Right forelimb (tissue), 1 donor: ENCODE results near the gene GSKIP.

Experiments
- DNase-seq: peaks from one replicate; pipeline ENCODE4 v3.0.0-alpha.2; 2018

The GSKIP gene

DNA sequence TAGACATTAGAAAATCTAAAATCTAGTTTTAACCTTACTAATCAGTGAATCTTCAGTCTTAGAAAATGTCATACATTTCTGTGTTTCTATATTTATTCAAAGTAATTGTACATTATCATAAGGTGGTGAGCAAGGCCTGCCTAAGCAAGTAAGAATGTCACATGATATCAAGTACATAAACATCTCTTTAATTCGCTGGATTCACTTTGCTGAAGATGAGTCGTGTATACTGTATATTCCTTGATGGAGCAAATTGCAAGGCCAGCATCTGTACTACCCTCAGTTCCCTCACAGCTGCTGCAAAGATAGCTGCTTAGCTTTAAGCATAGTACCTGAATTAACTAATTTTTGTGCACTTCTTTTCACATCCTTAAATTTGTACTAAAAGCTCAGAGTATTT lies 20.1 kb downstream of the GSKIP start:
- no peak for DNase-seq

DNA sequence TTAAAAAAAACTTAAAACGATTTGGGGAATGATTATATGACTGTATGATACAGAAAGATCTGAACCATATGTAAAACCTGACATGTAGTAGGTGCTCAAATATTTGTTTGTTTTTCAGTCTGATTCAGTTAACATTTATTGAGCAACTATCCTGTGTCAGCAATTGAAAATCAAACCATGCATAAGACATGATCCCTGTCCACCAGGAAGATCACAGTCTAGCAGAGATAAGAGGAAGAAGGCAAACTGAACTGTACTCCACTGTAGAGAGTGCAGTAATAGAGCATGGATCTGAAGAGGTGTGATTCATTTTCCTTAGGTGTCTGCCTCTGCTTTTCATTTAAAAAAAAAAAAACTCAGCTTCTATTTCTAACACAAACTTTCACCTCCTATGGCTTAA lies 20.7 kb downstream of the GSKIP start:
- no peak for DNase-seq

DNA sequence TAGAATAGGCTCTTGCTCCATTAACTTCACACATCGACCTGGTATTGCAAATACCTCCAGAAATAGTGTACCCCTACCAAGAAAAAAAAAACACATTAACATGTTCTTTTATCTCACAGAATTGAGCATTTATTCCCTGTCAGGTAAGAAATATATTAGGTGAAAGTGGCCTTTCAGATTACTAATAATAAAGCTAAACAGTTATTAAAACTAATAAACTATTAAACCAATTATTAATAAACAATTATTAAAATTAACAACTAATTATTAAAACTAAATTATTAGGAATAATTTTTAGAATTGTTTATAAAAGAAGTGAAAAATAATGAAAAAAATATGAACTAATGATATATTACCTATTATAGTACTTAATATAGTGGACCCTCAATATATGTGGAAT lies 21.4 kb downstream of the GSKIP start:
- DNase-seq, result no peak

DNA sequence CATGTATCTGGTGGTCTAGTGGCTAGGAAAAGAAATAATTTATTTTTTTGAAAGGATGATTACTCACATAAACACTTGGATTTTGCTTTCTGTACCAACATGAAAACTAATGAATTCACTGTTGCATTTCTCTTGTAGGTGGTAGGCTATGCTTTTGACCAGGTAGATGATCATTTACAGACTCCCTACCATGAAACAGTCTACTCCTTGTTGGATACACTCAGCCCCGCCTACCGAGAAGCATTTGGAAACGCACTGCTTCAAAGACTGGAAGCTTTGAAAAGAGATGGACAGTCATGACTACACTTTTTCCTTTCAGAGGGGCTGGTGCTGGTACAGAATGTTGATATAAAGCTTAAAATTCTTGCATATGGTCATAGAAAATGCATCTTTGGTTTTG lies 22.1 kb downstream of the GSKIP start:
- DNase-seq, result no peak

DNA sequence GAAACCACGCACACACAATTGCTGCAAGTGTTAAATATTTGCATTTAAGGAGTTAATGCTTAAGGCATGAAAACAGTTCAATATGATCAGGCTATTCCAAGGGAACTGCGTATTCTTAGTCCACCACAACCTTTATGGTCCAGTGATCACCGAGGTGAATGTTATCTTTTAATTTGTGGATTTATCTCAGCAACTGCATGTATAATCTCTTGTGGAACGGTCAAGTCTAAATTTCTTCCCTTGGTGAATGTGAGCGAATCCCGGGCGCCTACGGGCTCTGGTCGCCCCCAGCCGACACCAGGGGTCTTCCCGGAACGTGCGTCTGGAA lies 27.6 kb downstream of the GSKIP start:
- DNase-seq, result no peak

DNA sequence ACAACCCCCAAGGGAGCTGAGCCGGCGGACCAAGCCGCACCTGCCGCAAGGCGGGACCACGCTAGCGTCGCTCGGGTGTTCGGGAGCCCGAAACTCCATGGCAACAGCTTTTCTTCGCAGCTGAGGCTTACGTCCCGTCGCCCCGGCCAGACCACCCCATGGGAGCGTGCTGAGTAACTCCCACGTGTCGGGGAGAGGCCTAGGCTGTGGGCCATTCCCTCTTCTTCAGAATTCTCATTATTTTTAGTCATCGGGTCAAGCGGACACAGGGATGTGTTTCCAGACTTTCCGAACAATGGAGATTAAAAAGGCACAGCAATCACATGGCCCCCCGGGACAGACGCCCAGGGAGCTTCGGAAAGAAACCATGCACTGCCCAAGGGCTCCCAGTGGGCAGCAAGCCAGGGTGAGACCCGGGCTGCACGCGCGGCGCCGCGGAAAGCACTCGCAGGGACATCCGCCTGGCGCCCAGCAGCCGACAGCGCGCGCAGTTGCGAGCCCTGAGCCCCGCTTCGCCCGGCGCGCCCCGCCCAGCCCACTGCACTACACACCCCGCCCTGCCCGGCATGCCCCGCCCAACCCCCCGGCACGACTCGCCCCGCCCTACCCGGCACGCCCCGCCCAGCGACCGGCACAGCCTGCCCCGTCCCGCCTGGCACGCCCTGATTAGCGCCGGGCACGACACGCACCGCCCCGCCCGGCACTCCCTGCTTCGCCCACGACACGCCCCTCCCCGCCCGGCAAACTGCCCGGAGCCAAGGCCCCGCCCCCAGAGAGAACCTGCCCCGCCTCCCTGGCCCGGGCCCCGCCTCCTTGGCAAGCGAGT lies 28.2 kb downstream of the GSKIP start:
- DNase-seq, result peak; percentile 96

DNA sequence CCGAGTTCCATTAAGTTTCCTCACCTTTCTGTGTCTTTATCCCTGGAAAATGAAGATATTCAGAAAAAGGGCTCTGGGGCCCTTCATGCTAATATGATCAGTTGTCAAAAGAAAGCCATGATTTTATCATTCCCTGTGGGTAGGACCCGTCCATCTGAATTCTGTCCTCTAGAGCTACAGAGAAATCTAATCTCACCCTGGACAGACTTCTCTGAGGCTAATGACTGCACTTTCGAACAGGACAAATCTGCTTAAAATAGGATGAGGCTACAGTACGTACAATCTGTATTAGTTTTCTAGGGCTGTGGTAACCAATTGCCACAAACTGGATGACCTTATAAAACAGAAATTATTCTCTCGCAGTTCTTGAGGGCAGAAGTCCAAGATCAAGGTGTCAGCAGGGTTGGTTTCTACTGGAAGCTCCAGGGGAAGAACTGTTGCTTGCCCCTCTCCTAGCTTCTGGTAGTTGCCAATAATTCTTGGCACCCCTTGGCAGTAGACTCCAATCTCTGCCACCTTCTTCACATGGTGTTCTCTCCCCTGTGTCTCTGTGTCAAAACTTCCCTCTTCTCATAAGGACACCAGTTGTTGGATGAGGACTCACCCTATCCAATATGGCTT lies 29.9 kb downstream of the GSKIP start:
- no peak for DNase-seq

DNA sequence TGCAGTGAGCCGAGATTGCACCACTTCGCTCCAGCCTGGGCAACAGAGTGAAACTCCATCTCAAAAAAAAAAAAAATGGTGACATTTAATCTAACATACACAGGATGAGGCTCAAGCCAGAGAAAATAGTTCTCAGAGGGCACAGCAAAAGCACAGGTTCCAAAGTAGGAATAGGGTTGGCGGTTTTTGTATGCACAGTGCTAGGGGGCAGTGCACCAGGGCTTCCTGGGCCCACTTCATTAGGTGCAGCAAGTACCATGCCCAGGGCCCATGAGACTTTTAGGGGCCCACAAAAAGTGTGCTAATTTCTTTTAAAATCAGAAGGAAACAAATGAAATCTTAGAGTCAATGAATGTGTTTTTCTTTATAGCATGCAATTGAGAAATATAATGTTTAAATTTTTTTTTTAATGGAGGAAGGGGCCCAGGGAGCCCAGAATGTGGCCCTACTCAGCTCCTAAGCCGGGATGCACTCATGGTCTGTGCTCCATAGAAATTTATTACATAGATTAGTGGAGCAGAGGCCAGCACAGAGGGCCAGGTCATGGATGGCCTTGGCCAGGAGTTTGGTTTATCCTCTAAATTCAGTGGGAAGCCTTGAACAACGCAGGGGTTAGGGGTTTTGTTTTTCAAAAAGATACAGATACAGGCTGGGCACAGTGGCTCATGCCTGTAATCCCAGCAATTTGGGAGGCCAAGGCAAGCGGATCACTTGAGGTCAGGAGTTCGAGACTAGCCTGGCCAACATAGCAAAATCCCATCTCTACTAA lies 30.9 kb downstream of the GSKIP start:
- DNase-seq, result no peak

DNA sequence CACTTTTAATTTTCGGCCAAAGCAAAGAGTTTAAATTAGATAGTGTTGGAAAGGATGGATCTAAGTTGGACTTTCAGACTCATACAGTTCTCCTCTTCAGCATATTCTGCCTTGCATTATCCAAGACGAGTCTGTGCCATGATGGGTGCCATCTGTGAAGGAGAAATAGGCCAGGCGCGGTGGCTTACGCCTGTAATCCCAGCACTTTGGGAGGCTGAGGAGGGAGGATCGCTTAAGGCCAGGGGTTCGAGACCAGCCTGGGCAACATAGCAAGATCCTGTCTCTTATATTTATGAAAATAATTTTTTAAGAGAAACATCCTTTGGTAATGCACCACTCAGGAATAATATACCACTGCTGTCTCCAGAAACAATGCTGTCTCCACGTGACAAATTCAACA lies 35.1 kb downstream of the GSKIP start:
- DNase-seq, result no peak

DNA sequence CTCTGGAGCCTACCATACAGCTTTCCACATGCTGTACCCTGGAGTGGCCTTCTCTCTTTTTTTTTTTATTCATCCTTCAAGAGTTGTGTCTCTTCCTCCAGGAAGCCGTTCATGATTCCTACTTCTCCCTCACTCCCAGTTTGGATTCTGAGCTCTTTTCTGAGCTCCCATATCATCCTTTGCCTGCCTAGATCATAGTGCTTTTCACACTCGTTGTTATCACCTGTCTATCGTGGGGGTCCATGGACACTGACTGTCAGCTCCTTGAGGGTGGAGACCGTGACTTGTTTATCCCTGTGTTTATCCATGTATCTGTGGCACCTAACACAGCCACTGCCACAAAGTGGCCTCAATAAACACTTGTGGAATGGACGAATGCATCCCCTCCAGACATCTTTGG lies 35.6 kb downstream of the GSKIP start:
- no peak for DNase-seq

DNA sequence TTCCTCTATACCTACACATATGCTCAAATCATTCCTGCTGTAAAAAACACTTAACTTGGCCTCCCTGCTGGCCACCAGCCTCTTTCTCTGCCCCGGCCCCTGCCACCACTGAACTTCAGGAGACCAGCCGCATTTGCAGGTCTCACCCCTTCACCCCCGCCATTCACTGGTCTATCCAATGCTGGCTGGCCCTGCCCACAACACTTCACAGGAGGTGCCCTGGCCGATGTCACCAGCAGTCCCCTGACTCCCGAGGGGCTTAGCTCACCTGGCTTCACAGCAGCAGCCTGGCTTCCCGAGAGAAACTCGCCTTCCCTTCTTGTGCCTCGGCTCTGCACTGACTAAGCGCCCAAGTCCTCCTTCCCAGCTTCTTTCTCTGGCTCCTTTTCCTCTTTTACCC lies 36.1 kb downstream of the GSKIP start:
- no peak for DNase-seq

DNA sequence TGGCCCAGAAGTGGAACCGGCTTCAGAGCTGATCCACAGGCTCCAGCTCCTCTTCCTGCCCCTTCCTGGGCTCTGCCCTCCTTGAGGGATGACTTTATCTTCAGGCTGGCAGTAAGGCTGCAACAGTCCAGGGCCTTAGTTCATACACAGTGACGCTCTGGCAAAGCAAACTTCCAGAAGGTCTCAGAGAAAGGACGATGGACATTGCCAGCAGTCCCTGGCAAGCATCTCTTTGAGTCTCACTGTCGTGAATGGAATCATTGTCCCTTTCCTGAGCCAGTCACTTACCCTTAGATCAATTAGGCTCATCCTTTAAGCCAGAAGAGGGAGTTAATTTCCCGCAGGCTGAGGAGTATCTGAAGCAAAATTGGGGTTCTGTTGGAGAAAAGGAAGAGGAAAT lies 37.2 kb downstream of the GSKIP start:
- no peak for DNase-seq

DNA sequence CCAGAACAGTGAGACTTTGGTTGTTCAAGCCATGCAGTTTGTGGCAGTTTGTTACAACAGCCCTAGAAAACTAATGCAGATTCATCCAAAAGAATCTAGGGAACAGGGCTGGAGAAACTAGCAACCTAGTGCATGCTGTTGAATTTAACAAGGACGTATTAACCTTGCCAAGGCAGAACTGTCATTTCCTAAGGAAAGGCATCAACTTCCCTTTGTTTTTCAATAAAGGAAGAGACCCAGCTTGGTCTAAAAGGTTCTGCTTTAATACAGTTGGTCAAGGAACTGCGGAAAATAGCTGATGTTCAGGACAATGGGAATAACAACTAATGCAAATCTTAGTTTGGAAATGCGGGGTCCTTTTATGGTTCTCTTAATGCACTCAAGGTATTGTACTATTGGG lies 40.1 kb downstream of the GSKIP start:
- DNase-seq, result no peak

DNA sequence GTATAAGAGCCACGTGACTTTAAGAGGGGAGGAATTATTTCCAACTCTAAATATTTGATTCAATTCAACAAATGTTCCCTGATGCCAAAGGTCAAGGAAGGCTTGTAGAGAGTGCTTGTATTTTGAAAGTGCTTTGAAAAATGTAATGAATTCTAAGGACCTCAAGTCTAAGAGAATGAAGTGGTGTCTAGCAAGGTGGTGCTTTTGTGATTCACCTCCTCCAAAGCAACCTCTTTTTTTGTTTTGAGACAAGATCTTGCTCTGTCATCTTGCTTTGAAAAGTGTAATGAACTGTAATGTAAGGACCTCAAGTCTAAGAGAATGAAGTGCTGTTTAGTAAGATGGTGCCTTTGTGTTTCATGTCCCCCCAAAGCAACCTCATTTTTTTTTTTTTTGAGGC lies 42.4 kb downstream of the GSKIP start:
- no peak for DNase-seq

DNA sequence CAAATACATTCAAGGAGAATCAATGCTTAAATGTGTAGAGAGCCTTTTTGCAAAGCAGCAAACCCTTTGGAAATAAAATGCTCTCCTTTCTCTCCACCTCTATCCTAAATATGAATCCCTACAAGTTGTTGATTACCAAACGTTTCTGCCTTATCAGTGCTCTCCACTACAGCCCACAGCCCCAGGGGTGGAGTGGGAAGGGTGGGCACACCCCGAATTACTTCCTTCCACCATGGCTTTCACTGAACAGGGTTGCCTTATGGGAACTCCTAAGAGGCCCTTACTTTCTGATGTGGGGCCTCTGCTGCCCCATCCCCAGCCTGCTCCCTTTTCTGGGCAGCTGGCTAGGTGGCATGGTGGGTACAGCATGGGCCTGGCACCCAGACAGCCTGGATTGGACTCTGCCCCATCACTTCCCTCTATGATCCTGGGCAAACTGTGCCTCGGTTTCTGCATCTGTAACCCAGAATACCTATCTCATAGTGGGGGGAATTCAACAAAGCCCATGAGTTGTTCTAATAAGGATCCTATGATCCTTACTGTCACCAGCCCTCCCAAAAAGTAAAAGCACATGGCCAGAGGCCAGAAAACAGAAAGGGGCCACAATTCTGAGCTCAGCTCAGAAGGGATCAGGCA lies 44.7 kb downstream of the GSKIP start:
- no peak for DNase-seq

DNA sequence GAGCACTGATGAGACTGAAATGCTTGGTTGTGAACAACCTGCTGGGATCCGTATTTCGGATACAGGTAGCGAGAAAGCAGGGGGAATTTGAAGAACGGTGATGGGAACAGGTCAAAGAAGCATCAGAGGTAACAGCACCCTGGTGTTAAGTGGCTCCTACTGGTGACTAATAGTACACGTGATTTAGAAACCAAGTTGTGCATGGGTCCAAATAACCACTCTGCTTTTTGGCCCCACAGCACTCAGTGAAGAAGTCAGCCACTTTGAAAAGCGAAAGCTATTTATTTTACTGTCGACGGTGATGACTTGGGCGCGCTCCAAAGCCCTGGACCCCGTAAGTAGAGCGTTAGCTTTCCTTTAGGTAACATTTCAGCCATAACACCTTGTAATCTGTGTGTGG lies 45.3 kb downstream of the GSKIP start:
- DNase-seq, result no peak

DNA sequence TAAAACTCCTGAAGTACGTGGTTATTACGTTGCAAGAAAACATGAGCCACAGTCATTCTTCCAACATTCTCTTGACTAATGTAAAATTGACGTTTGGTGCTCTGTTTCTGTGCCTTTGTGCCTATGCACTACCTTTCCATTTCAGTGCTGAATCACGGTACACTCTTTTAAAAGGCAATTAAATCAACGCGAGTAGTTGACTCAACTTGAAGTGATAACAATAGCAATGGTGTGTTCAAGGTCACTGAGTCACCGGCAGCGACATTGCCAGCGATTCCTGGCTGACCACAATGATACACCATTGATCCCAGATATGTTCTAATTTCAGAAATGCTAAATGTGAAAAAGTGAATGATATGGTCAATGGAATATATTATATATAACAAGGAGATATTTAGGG lies 46.4 kb downstream of the GSKIP start:
- DNase-seq, result no peak

DNA sequence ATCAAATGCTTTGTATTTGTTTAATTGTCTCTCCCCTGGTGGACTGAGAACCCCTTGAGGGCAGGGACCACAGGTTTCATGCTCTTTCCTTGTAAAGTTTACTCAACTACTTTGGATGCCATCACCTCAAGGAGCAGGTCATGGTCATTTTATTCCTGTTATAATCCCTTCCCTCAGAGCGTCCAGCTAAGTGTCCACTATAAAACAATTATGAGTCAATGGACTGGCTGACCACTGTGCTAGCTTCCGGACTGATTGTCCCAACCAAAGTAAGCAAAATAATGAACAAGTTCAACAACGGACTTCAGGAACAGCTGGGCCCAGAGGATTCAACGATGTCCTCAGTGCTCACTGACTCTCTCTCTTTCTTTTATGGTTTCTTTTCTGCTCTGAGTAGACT lies 46.8 kb downstream of the GSKIP start:
- DNase-seq, result no peak

DNA sequence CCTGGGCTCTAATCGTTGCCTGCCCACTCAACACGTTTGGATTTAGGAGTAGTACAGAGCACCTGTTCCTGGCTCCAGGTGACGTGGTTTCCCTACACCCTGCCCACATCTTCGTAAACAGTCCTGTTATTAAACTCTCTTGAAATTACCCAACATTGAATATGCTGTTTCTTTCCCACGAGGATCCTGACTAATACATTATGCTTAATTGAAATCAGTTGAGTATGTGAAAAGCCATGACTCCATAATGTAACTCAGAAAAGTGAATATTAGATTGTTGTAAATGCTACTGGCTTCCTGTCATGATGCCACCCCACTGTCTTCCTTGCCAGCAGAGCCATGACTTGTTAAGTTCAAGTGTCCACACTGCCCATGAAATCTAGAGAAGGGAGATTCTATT lies 50.2 kb downstream of the GSKIP start:
- DNase-seq, result no peak

DNA sequence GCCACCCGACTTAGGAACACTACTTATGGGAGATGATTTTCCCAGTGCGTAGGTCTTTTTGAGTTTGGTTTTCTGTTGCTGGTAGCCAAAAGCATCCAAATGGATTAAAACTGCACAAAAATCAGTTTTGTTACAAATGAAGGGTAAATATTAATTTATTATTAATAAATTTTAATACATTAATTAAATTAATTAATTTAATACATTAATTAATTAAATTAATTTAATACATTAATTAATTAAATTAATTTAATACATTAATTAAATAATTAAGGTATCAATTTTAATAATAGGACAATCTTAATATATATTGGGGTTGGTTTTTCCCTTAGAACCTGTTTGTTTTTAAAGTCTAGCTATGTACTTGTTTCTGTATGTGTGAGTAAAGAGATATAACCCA lies 52.2 kb downstream of the GSKIP start:
- no peak for DNase-seq

DNA sequence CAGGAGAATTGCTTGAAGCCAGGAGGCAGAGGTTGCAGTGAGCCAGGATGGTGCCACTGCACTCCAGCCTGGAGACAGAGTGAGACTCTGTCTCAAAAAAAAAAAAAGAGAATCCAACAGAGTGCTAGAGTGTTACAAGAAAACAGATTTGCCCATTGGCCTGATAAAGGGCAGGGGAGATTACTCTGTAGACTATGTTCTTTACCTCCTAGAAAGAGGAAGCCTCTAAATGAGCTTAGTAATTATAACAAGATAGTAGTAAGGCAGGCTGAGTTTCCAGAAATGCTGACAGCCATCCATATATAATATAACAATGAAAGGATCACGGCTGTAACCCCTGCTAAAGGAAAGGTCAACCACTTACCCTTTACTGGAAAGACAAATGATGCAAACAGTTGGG lies 53.0 kb downstream of the GSKIP start:
- no peak for DNase-seq

DNA sequence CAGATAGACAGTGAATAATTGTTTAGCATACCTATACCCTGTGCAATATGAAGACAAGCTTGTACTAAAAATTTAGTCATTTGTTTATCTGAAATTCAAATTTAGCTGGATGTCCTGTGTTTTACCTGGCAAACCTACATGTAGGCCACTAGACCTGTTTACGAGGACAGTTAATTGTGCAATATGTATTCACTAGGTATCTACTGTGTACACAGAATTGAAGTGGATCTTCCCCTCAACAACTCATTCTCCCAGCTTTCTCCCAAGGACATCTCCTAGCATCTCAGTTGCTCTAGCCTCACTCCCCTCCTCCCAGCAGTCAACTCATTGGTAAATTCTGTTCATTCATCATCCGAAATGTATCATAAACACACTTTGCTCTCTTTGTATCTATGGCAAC lies 53.9 kb downstream of the GSKIP start:
- no peak for DNase-seq

DNA sequence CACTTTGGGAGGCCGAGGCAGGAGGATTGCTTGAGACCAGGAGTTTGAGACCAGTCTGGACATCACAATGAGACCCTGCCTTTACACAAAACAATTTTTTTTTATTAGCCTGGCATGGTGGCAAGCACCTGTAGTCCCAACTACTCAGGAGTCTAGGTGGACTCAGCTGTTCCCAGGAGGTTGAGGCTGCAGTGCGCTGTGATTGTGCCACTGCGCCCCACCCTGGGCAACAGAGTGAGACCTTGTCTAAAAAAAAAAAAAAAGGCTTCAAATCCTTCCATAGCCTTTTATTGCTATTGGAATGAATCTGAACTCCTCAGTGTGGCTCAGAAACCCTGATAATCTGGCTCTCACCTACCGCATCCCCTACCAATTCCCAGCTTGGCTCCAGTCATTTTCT lies 54.7 kb downstream of the GSKIP start:
- DNase-seq, result no peak

DNA sequence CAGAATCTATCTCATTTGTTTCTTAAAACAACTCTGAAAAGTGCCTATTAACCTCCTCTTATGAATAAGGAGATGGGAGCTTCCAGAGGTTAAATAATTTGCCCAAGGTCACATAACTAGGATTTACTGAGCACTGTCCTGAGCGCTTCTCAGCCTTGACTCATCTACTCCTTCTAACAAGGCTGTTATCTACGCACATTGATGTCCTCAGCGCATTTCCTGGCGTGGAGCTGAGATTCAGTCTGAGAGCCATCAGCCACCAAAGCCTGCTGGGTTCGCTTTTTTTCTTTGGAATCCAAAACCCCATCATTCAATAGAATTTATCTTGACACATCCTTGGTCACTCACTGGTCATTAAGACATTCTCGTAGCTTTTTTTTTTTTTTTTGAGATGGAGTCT lies 57.9 kb downstream of the GSKIP start:
- no peak for DNase-seq
